Testis (tissue), 3 donors: ENCODE measurements around the gene MTUS2. TPM values are rescaled to one million over a fixed set of nuclear protein-coding genes. Genes with fewer than 3 reads are reported as not detected.

ENCODE experiments used
- DNase-seq: peaks from one replicate; pipeline ENCODE4 v3.0.0-alpha.2; 2019
- H3K27ac ChIP-seq, 2 donors: fragments of 200-600 bp; sonication (generic); one replicate each; pipeline ENCODE4 v1.5.1; 2019
- H3K27me3 ChIP-seq: fragments of 200-600 bp; sonication (generic); one replicate; pipeline ENCODE4 v1.5.1; 2019
- H3K36me3 ChIP-seq: fragments of 200-600 bp; sonication (generic); one replicate; pipeline ENCODE4 v1.5.1; 2017; ENCODE audit warnings: low read depth; ENCODE audit errors: missing control alignments
- H3K4me1 ChIP-seq: fragments of 200-600 bp; sonication (generic); one replicate; pipeline ENCODE4 v1.5.1; 2019
- H3K4me3 ChIP-seq, 2 donors: fragments of 200-600 bp; sonication (generic); one replicate each; pipeline ENCODE4 v1.5.1; 2017 to 2019
- H3K9me3 ChIP-seq: fragments of 200-600 bp; sonication (generic); one replicate; pipeline ENCODE4 v1.5.1; 2017
- POLR2A ChIP-seq: fragments of 450-650 bp; IDR thresholded peaks from one replicate; pipeline ENCODE4 v1.6.1; 2017; ENCODE audit warnings: antibody characterized with exemption, mild to moderate bottlenecking, moderate library complexity
- WGBS, 2 donors: methylation state at CpG; one replicate each; pipeline ENCODE4 v1.1.5; 2018; 5-methylcytosine and 5-hydroxymethylcytosine counted together
- intact Hi-C: fragments of 100-400 bp; cut with DNase I; formaldehyde crosslinking; loops from one replicate; pipeline ENCODE4 v1.15.1; 2023; ENCODE audit warnings: low total_unique reads
- polyA plus RNA-seq: library from polyadenylated mRNA; stranded (reverse); fragments of 350-450 nt; fragmentation: Illumina TruSeq; extraction: RNeasy Lipid Tissue Mini Kit (QIAGEN cat#74804); gene quantifications from one replicate; pipeline ENCODE4 v1.2.3, GENCODE V29; 2014; ENCODE audit warnings: low read depth, low replicate concordance; ENCODE audit not compliant: insufficient read depth
- total RNA-seq, 2 donors: library from RNA; depleted of rRNA; stranded (reverse); fragments of >200 nt; gene quantifications; one replicate each; pipeline ENCODE4 v1.2.3, GENCODE V29; 2016
- TF ChIP-seq, protein P1 (sequence below), 3 experiments: fragments of 450-650 bp in 2 of 3; fragments of 200-600 bp in 1 of 3; sonication (generic) in 1 of 3; IDR thresholded peaks; one replicate each; pipeline ENCODE4 v1.5.1; 2016 to 2019; ENCODE audit warnings: antibody characterized with exemption in 3 of 3, mild to moderate bottlenecking in 2 of 3, moderate library complexity in 1 of 3

The MTUS2 gene
- total and polyA plus RNA-seq, 3 donors from 2014 or later = 2.1 to 9.2 (median 8.3) TPM

DNA sequence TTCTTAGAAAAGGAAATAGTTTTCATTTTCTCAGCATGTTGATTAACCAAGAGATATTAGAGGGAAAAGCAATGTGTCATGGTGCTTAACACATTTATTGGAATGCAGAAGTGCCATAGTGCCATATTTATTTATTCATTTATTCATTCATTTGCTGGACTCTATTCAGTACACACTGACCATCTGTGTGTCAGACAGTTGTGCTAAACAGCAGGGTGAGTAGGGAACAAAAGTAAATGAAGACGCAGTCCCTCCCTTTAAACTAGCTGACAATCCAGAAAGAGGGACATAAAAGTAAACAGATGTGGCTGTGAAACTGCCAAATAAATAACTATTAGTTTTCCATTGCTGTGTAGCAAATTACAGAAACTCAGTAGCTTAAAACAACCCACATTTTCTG lies 323.7 kb downstream of the MTUS2 start:
- Histone ChIP-seq H3K36me3 (no peaks in the 10 kb centered on the region), H3K9me3 (no peaks in the 10 kb centered on the region), H3K27ac (no peak overlapping the region), H3K4me3 (no peak overlapping the region), H3K27me3 (no peaks in the 10 kb centered on the region), H3K4me1 (no peaks in the 10 kb centered on the region)
- 59 to 88% methylated on average over 1 of the region's 1 CpG for WGBS, 2 donors
- intact Hi-C loops = no loop called here
- TF ChIP-seq, protein P1, sequence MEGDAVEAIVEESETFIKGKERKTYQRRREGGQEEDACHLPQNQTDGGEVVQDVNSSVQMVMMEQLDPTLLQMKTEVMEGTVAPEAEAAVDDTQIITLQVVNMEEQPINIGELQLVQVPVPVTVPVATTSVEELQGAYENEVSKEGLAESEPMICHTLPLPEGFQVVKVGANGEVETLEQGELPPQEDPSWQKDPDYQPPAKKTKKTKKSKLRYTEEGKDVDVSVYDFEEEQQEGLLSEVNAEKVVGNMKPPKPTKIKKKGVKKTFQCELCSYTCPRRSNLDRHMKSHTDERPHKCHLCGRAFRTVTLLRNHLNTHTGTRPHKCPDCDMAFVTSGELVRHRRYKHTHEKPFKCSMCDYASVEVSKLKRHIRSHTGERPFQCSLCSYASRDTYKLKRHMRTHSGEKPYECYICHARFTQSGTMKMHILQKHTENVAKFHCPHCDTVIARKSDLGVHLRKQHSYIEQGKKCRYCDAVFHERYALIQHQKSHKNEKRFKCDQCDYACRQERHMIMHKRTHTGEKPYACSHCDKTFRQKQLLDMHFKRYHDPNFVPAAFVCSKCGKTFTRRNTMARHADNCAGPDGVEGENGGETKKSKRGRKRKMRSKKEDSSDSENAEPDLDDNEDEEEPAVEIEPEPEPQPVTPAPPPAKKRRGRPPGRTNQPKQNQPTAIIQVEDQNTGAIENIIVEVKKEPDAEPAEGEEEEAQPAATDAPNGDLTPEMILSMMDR (IDR thresholded peaks at IDR 0.05) = no peak
- TF ChIP-seq POLR2A = no peak
- DNase-seq = no peak

DNA sequence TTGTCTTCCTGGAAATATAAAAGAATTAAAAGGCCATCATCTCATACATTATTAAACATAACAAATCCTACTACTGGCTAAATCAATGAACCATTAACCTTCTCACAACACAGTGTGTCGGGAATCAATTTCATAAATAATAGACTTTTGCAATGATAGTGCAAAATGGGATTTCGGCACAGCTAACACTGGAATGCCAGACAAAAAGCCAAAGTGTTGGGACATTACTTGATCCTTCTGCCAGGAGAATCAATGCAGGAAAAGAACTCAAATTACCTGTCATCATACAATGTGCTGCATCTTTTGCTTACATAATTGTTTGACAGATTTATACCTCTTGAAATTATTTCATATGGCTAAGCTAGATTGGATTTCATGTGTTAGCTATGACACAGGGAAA lies 334.3 kb downstream of the MTUS2 start:
- Histone ChIP-seq H3K36me3 (no peaks in the 10 kb centered on the region), H3K4me1 (no peaks in the 10 kb centered on the region), H3K27ac (no peak overlapping the region), H3K4me3 (no peak overlapping the region), H3K9me3 (no peaks in the 10 kb centered on the region), H3K27me3 (no peaks in the 10 kb centered on the region)
- TF ChIP-seq POLR2A = no peak
- TF ChIP-seq, protein P1 (IDR thresholded peaks at IDR 0.05) = no peak
- 83 to 85% methylated on average over 2 of the region's 2 CpGs for WGBS, 2 donors
- no peak for DNase-seq
- intact Hi-C loops = no loop called here

DNA sequence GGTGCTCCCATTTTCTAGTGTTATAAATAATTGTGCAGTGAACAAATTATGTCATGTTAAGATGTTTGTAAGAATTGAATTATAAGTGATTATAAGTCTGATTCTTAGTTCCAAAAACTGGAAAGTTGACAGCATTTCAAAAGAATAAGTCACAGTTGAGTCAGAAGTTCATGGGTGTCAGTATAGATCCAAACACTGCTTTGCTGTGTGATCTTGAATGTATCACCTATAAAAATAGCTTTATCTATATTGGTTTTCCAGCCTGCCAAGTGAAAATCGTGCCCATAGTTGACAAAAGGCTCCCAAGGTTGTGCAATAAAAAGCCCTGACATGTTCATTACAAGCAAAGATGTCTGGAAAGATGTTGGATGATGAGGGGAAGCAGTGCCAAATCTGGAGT lies 336.0 kb downstream of the MTUS2 start:
- Histone ChIP-seq H3K4me3 (no peak overlapping the region), H3K4me1 (no peaks in the 10 kb centered on the region), H3K27ac (no peak overlapping the region), H3K27me3 (no peaks in the 10 kb centered on the region), H3K36me3 (no peaks in the 10 kb centered on the region), H3K9me3 (no peaks in the 10 kb centered on the region)
- DNase-seq = no peak
- 46 to 73% methylated on average over 1 of the region's 1 CpG for whole genome bisulfite sequencing, 2 donors
- intact Hi-C loops = no loop called here
- no peak for TF ChIP-seq POLR2A
- TF ChIP-seq, protein P1 (IDR thresholded peaks at IDR 0.05) = no peak

DNA sequence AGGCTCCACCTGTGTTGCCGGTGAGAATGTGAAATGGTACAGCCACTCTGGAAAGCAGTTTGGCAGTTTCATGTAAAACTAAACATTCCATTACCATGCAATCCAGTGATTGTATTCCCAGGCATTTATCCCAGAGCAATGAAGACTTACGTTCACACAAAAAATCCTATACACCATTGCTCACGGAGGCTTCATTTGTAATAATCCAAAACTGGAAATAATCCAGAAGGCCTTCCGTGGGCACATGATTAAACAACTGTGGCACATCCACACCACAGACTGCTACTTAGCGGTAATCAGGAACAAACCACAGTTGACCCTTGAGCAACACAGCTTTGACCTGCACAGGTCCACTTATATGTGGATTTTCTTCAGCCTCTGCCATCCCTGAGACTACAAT lies 339.7 kb downstream of the MTUS2 start:
- Histone ChIP-seq H3K4me3 (no peak overlapping the region), H3K27ac (no peak overlapping the region), H3K4me1 (no peaks in the 10 kb centered on the region), H3K36me3 (no peaks in the 10 kb centered on the region), H3K27me3 (no peaks in the 10 kb centered on the region), H3K9me3 (no peaks in the 10 kb centered on the region)
- intact Hi-C loops = no loop called here
- TF ChIP-seq, protein P1 (IDR thresholded peaks at IDR 0.05) = no peak
- no peak for TF ChIP-seq POLR2A
- WGBS, 2 donors = 91 to 94% methylated on average over 5 of the region's 5 CpGs
- no peak for DNase-seq

DNA sequence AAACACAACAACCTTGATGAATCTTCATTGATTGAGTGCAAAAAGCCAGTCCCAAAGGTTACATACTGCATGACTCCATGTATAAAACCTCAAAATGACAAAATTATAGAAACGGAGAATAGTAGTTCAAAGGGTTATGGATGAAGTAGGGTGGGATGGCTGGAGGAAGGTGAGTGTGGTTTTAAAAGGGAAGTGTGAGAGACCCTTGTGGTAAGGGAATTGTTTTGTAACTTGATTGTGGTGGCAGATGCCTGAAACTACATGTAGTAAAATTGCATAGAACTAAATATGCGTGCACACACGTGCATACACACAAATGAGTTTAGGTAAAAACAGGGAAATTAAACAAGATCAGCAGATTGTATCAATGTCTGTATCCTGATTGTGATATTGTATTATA lies 340.7 kb downstream of the MTUS2 start:
- Histone ChIP-seq H3K4me1 (no peaks in the 10 kb centered on the region), H3K9me3 (no peaks in the 10 kb centered on the region), H3K27me3 (no peaks in the 10 kb centered on the region), H3K4me3 (no peak overlapping the region), H3K36me3 (no peaks in the 10 kb centered on the region), H3K27ac (no peak overlapping the region)
- intact Hi-C loops = no loop called here
- no peak for DNase-seq
- WGBS, 2 donors = 74 to 76% methylated on average over 3 of the region's 3 CpGs
- TF ChIP-seq, protein P1 (IDR thresholded peaks at IDR 0.05) = no peak
